ENCODE measurements around the gene EFTUD2.

Gene EFTUD2

GRCh38 chr17:44898768-44899073 is 524 bp downstream of the EFTUD2 start:
- POLR2A ChIA-PET = interaction anchor here (0.6 to 2.1 kb wide), 13 partner anchors 14 to 368 kb away, joined by 3 to 10 read pairs (median 4); partner anchors contain the start of genes HEXIM1, KIF18B and NMT1
- Histone ChIP-seq H3K9me3 (ENCODE audit: control insufficient read depth, insufficient read depth, low read depth, low read length) (no peaks in the 10 kb centered on the region), H3K4me3 (ENCODE audit: low read depth, low read length) (peak overlapping the region; percentile 74), H3K27ac (ENCODE audit: extremely low read depth, low read depth, low read length) (peak overlapping the region; percentile 93), H3K4me1 (ENCODE audit: control insufficient read depth, insufficient read depth, low read length) (peaks cover 24% of the 10 kb centered on the region), H3K36me3 (ENCODE audit: control insufficient read depth in 2 of 2, insufficient read depth in 1 of 2, low read length in 2 of 2) (peaks cover 15 to 35% of the 10 kb centered on the region in 2 experiments)
- 0 out of 2 replicates have a peak, but pooled peaks have one; percentile 2 for TF ChIP-seq ZNF792 (tag by site-specific recombination; IDR thresholded peaks at IDR 0.05)
- no peak for TF ChIP-seq ZNF629 (tag by site-specific recombination; IDR thresholded peaks at IDR 0.05)
- CTCF ChIA-PET = interaction anchor here (0.7 to 8.3 kb wide), 9 partner anchors 13 to 298 kb away, joined by 3 to 74 read pairs (median 4); partner anchors contain the start of genes ACBD4 and DCAKD

- Histone ChIP-seq H3K36me3 (ENCODE audit: control insufficient read depth in 2 of 2, insufficient read depth in 1 of 2, low read length in 2 of 2) (peaks cover 41 to 52% of the 10 kb centered on the region in 2 experiments), H3K4me1 (ENCODE audit: control insufficient read depth, insufficient read depth, low read length) (no peaks in the 10 kb centered on the region), H3K4me3 (ENCODE audit: low read depth, low read length) (no peak overlapping the region), H3K9me3 (ENCODE audit: control insufficient read depth, insufficient read depth, low read depth, low read length) (no peaks in the 10 kb centered on the region), H3K27ac (ENCODE audit: extremely low read depth, low read depth, low read length) (no peak overlapping the region)
- TF ChIP-seq TCF7L2 (IDR thresholded peaks at IDR 0.05; ENCODE audit: borderline replicate concordance, low read depth, low read length) (no peak), ZNF169 (tag by site-specific recombination; IDR thresholded peaks at IDR 0.05) (no peak), KLF17 (tag by site-specific recombination; IDR thresholded peaks at IDR 0.05) (no peak), ZEB2 (tag by site-specific recombination; IDR thresholded peaks at IDR 0.05) (no peak), ZNF677 (tag by site-specific recombination; IDR thresholded peaks at IDR 0.05) (no peak), ZNF18 (tag by site-specific recombination; IDR thresholded peaks at IDR 0.05) (no peak), SALL2 (tag by site-specific recombination; IDR thresholded peaks at IDR 0.05; ENCODE audit: borderline replicate concordance) (no peak), ZNF473 (tag by site-specific recombination; IDR thresholded peaks at IDR 0.05) (no peak), KLF1 (tag by site-specific recombination; IDR thresholded peaks at IDR 0.05) (no peak), ZFP69B (tag by site-specific recombination; IDR thresholded peaks at IDR 0.05) (no peak), ZNF76 (tag by site-specific recombination; IDR thresholded peaks at IDR 0.05; ENCODE audit: borderline replicate concordance, low read depth) (no peak), ZNF580 (tag by site-specific recombination; IDR thresholded peaks at IDR 0.05) (no peak), ZNF112 (tag by site-specific recombination; IDR thresholded peaks at IDR 0.05) (no peak), ZNF341 (tag by site-specific recombination; IDR thresholded peaks at IDR 0.05; ENCODE audit: low read depth) (no peak), ZNF324 (tag by site-specific recombination; IDR thresholded peaks at IDR 0.05) (no peak)
- ChIA-PET POLR2A (interaction anchor here (1.3 to 1.7 kb wide), 2 partner anchors 10 to 14 kb away, joined by 3 to 8 read pairs; no protein-coding TSS in a partner anchor), CTCF (interaction anchor here (0.6 to 2.2 kb wide), 5 partner anchors 16 to 86 kb away, joined by 3 to 16 read pairs (median 5); no protein-coding TSS in a partner anchor)
These were observed 4.6 kb downstream of the EFTUD2 start for GRCh38 chr17:44894642-44895041.

GRCh38 chr17:44892250-44892649 is 7.0 kb downstream of the EFTUD2 start:
- Histone ChIP-seq H3K4me3 (ENCODE audit: low read depth, low read length) (no peak overlapping the region), H3K9me3 (ENCODE audit: control insufficient read depth, insufficient read depth, low read depth, low read length) (no peaks in the 10 kb centered on the region), H3K27ac (ENCODE audit: extremely low read depth, low read depth, low read length) (no peak overlapping the region), H3K36me3 (ENCODE audit: control insufficient read depth in 2 of 2, insufficient read depth in 1 of 2, low read length in 2 of 2) (peaks cover 41 to 76% of the 10 kb centered on the region in 2 experiments), H3K4me1 (ENCODE audit: control insufficient read depth, insufficient read depth, low read length) (no peaks in the 10 kb centered on the region)
- POLR2A ChIA-PET = interaction anchor here (1.5 kb wide), 1 partner anchor 7 kb away, joined by 4 read pairs; no protein-coding TSS in a partner anchor
- CTCF ChIA-PET = interaction anchor here (0.6 to 2.0 kb wide), 3 partner anchors 9 to 27 kb away, joined by 3 to 15 read pairs (median 5); no protein-coding TSS in a partner anchor
- TF ChIP-seq ZNF157 (tag by site-specific recombination; IDR thresholded peaks at IDR 0.05) (no peak), ZNF623 (tag by site-specific recombination; IDR thresholded peaks at IDR 0.05) (no peak), YY2 (tag by site-specific recombination; IDR thresholded peaks at IDR 0.05) (no peak), ZNF580 (tag by site-specific recombination; IDR thresholded peaks at IDR 0.05) (no peak), ZNF560 (tag by site-specific recombination; IDR thresholded peaks at IDR 0.05; ENCODE audit: borderline replicate concordance) (no peak), ZNF2 (tag by site-specific recombination; IDR thresholded peaks at IDR 0.05) (no peak), ZNF785 (tag by site-specific recombination; IDR thresholded peaks at IDR 0.05) (no peak), SP3 (tag by site-specific recombination; IDR thresholded peaks at IDR 0.05) (no peak), CTCF (tag by site-specific recombination; IDR thresholded peaks at IDR 0.05) (no peak), ZNF37A (tag by site-specific recombination; IDR thresholded peaks at IDR 0.05) (no peak), KLF17 (tag by site-specific recombination; IDR thresholded peaks at IDR 0.05) (no peak), ZNF426 (tag by site-specific recombination; IDR thresholded peaks at IDR 0.05) (no peak)

Measured in HEK293 (cell line).